K562 (cell line): ENCODE measurements around the gene SHISA7. TPM values are rescaled to one million over a fixed set of nuclear protein-coding genes. Genes with fewer than 3 reads are reported as not detected.

Experiments
- ARID4B ChIP-seq: sonication (generic); formaldehyde crosslinking; IDR thresholded peaks from 2 replicates; pipeline ENCODE4 v1.8.0; 2022; ENCODE audit warnings: mild to moderate bottlenecking, missing genetic modification reagents
- ATF7 ChIP-seq: fragments of 450-650 bp; IDR thresholded peaks from 2 replicates; pipeline ENCODE4 v1.7.1; 2014; ENCODE audit warnings: mild to moderate bottlenecking, moderate library complexity
- CHD1 ChIP-seq: fragments of 200-600 bp; sonication (generic); IDR thresholded peaks from one replicate; pipeline ENCODE4 v1.6.1; 2012; ENCODE audit warnings: mild to moderate bottlenecking, moderate library complexity, low read length, inconsistent platforms
- HDAC2 ChIP-seq: fragments of 450-650 bp; IDR thresholded peaks from 2 replicates; pipeline ENCODE4 v1.6.1; 2016; ENCODE audit warnings: mild to moderate bottlenecking
- IFI16 ChIP-seq: fragments of 250-450 bp; sonication (Bioruptor Pico); IDR thresholded peaks from 2 replicates; pipeline ENCODE4 v2.1.2; 2022; ENCODE audit warnings: mild to moderate bottlenecking, inconsistent platforms
- ILF3 ChIP-seq: fragments of 450-650 bp; IDR thresholded peaks from 2 replicates; pipeline ENCODE4 v1.6.1; 2018; ENCODE audit warnings: antibody characterized with exemption, mild to moderate bottlenecking, moderate library complexity, borderline replicate concordance
- JUN ChIP-seq, 2 experiments: sonication (generic) in 1 of 2; formaldehyde crosslinking in 1 of 2; IDR thresholded peaks; 2 replicates each; pipeline versions ENCODE4 v1.6.1 to v1.8.0; 2012 to 2022; ENCODE audit warnings: borderline replicate concordance in 2 of 2, mild to moderate bottlenecking in 2 of 2, improper control_type of control experiment in 1 of 2, low read depth in 1 of 2, low read length in 1 of 2, missing genetic modification reagents in 1 of 2
- KAT8 ChIP-seq: fragments of 450-650 bp; IDR thresholded peaks from 2 replicates; pipeline ENCODE4 v1.6.1; 2016; ENCODE audit warnings: low read depth, mild to moderate bottlenecking
- NCOA2 ChIP-seq, 2 experiments: fragments of 450-650 bp; IDR thresholded peaks; 2 replicates each; pipeline ENCODE4 v1.6.1; 2018; ENCODE audit warnings: mild to moderate bottlenecking in 2 of 2, moderate library complexity in 1 of 2; ENCODE audit not compliant: partially characterized antibody in 2 of 2
- NFYB ChIP-seq: IDR thresholded peaks from 2 replicates; pipeline ENCODE4 v1.6.1; 2011; ENCODE audit warnings: mild to moderate bottlenecking, moderate library complexity; ENCODE audit not compliant: insufficient read length; ENCODE audit errors: extremely low read depth
- NR2C2 ChIP-seq, 2 experiments: fragments of 200-800 bp in 1 of 2; sonication (Bioruptor generic) in 1 of 2; sonication (generic) in 1 of 2; formaldehyde crosslinking in 1 of 2; IDR thresholded peaks; 2 replicates each; pipeline versions ENCODE4 v1.6.1 to v1.8.0; 2016 to 2022; ENCODE audit warnings: mild to moderate bottlenecking in 1 of 2, missing compliant biosample characterization in 1 of 2, missing genetic modification characterization in 1 of 2, missing genetic modification reagents in 1 of 2
- NR4A1 ChIP-seq, 2 experiments: fragments of 250-450 bp in 1 of 2; fragments of 450-650 bp in 1 of 2; sonication (Bioruptor Pico) in 1 of 2; IDR thresholded peaks; 2 replicates each; pipeline versions ENCODE4 v1.4.0 to v1.6.1; 2016 to 2020; ENCODE audit warnings: mild to moderate bottlenecking in 2 of 2, missing compliant biosample characterization in 1 of 2, missing genetic modification characterization in 1 of 2, moderate library complexity in 1 of 2
- PHF8 ChIP-seq: fragments of 200-600 bp; sonication (generic); IDR thresholded peaks from 2 replicates; pipeline ENCODE4 v1.6.1; 2012; ENCODE audit warnings: mixed run types, mild to moderate bottlenecking, inconsistent platforms, low read length, moderate library complexity, borderline replicate concordance
- RFX5 ChIP-seq: IDR thresholded peaks from 2 replicates; pipeline ENCODE4 v1.6.1; 2011; ENCODE audit warnings: low read depth, mild to moderate bottlenecking, improper control_type of control experiment, low read length
- SAFB ChIP-seq: fragments of 200-400 bp; formaldehyde crosslinking; IDR thresholded peaks from 2 replicates; pipeline ENCODE4 v1.6.1; 2017; ENCODE audit warnings: low read depth, low read length, borderline replicate concordance
- ZBTB1 ChIP-seq: sonication (generic); formaldehyde crosslinking; IDR thresholded peaks from 2 replicates; pipeline ENCODE4 v1.8.1; 2023; ENCODE audit warnings: missing genetic modification reagents, low read depth, mild to moderate bottlenecking, borderline replicate concordance
- ZBTB17 ChIP-seq: fragments of 450-650 bp; formaldehyde crosslinking; IDR thresholded peaks from 2 replicates; pipeline ENCODE4 v1.4.0; 2020; ENCODE audit warnings: mild to moderate bottlenecking
- ZFP1 ChIP-seq: fragments of 450-650 bp; formaldehyde crosslinking; IDR thresholded peaks from 2 replicates; pipeline ENCODE4 v1.4.0; 2020; ENCODE audit warnings: mild to moderate bottlenecking, mixed read lengths
- ZFP36 ChIP-seq: fragments of 150-350 bp; IDR thresholded peaks from 2 replicates; pipeline ENCODE4 v1.6.1; 2018; ENCODE audit warnings: low read length, low read depth; ENCODE audit not compliant: partially characterized antibody
- ZNF24 ChIP-seq: fragments of 450-650 bp; IDR thresholded peaks from 2 replicates; pipeline ENCODE4 v1.6.1; 2016
- ZNF77 ChIP-seq: fragments of 250-450 bp; sonication (Bioruptor Pico); IDR thresholded peaks from 2 replicates; pipeline ENCODE4 v1.5.0; 2020
- polyA plus RNA-seq, 8 experiments: library from polyadenylated mRNA; depleted of rRNA in 4 of 8; stranded (reverse) in 5 of 8; unstranded in 3 of 8; fragments of >200 nt; fragmentation: Nextera tagmentation in 2 of 8; fragmentation: Illumina TruSeq in 1 of 8; extraction: Ambion mirVana in 2 of 8; extraction: Trizol in 1 of 8; gene quantifications; 2 replicates each; pipeline versions ENCODE4 v1.2.1 to v1.2.3, GENCODE V29; 2011 to 2014; ENCODE audit warnings: inconsistent platforms in 1 of 8, missing spikeins in 1 of 8
- total RNA-seq, 7 experiments: library from RNA; depleted of rRNA in 6 of 7; stranded (reverse); fragments of >200 nt in 6 of 7; fragmentation: Illumina TruSeq in 2 of 7; extraction: Trizol in 2 of 7; gene quantifications; 2 replicates each; pipeline versions ENCODE4 v1.2.1 to v1.2.3, GENCODE V29; 2011 to 2021; ENCODE audit warnings: low replicate concordance in 1 of 7
- TF ChIP-seq, protein P1 (sequence below): sonication (generic); formaldehyde crosslinking; IDR thresholded peaks from 2 replicates; pipeline ENCODE4 v1.5.0; 2020; ENCODE audit warnings: missing genetic modification reagents
- TF ChIP-seq, protein P2 (sequence below): fragments of 250-450 bp; sonication (Bioruptor Pico); IDR thresholded peaks from 2 replicates; pipeline ENCODE4 v1.5.0; 2020; ENCODE audit warnings: mild to moderate bottlenecking

Gene SHISA7
- total and polyA plus RNA-seq, 9 of the 15 experiments (the other 6 are each of a cell fraction or from before 2014, with no cell fraction given): 0.01 to 0.40 (median 0.07) TPM

GRCh38 chr19:55408533-55408872, 34.6 kb downstream of the SHISA7 start (continued):
- TF ChIP-seq PHF8 (peak; percentile 43; the same call in 1 of the 2 replicates), ZNF24 (0 out of 2 replicates have a peak, but pooled peaks have one; percentile 50), IFI16 (no peak), JUN (IDR thresholded peaks at IDR 0.05; ENCODE audit: borderline replicate concordance, low read depth, low read length) (no peak), JUN (CRISPR knock-in tag; IDR thresholded peaks at IDR 0.05; ENCODE audit: borderline replicate concordance) (no peak), NCOA2 (IDR thresholded peaks at IDR 0.05; ENCODE audit: partially characterized antibody in 2 of 2) (no peak), SAFB (no peak), ARID4B (CRISPR knock-in tag) (no peak), ZFP36 (no peak), NR2C2 (CRISPR knock-in tag; IDR thresholded peaks at IDR 0.05) (no peak), NR2C2 (tag; IDR thresholded peaks at IDR 0.05) (no peak), ZFP1 (CRISPR knock-in tag) (no peak), ZBTB1 (CRISPR knock-in tag) (no peak), ATF7 (no peak), CHD1 (peak; percentile 76), NFYB (no peak), NR4A1 (CRISPR knock-in tag; IDR thresholded peaks at IDR 0.05) (no peak), NR4A1 (tag; IDR thresholded peaks at IDR 0.05) (peak; percentile 87), ZNF77 (CRISPR knock-in tag) (no peak), ILF3 (no peak), KAT8 (peak; percentile 84), HDAC2 (peak; percentile 58; the same call in 1 of the 2 replicates), RFX5 (no peak), ZBTB17 (0 out of 2 replicates have a peak, but pooled peaks have one; percentile 36)
- TF ChIP-seq, protein P1, sequence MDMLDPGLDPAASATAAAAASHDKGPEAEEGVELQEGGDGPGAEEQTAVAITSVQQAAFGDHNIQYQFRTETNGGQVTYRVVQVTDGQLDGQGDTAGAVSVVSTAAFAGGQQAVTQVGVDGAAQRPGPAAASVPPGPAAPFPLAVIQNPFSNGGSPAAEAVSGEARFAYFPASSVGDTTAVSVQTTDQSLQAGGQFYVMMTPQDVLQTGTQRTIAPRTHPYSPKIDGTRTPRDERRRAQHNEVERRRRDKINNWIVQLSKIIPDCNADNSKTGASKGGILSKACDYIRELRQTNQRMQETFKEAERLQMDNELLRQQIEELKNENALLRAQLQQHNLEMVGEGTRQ (CRISPR knock-in tag): no peak
- TF ChIP-seq, protein P2, sequence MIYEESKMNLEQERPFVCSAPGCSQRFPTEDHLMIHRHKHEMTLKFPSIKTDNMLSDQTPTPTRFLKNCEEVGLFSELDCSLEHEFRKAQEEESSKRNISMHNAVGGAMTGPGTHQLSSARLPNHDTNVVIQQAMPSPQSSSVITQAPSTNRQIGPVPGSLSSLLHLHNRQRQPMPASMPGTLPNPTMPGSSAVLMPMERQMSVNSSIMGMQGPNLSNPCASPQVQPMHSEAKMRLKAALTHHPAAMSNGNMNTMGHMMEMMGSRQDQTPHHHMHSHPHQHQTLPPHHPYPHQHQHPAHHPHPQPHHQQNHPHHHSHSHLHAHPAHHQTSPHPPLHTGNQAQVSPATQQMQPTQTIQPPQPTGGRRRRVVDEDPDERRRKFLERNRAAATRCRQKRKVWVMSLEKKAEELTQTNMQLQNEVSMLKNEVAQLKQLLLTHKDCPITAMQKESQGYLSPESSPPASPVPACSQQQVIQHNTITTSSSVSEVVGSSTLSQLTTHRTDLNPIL (CRISPR knock-in tag): peak; percentile 19; the same call in 1 of the 2 replicates
